Transverse colon (tissue), 4 donors: Measurements from ENCODE around the gene CDCA3. TPM values are rescaled to one million over a fixed set of nuclear protein-coding genes. Genes with fewer than 3 reads are reported as not detected.
"Not testable (repeated sequence)": the region's sequence is repeated elsewhere in the genome, so short reads cannot be mapped to it uniquely, and the experiment has no call there.

Experiments used
- DNase-seq: peaks from one replicate; pipeline ENCODE4 v3.0.0-alpha.2; 2019
- H3K27ac ChIP-seq, 4 donors: fragments of 200-600 bp; sonication (generic); 2 replicates each; pipeline ENCODE4 v1.5.1; 2016 to 2018; ENCODE audit warnings: inconsistent platforms in 4 of 4
- H3K27me3 ChIP-seq: fragments of 200-600 bp; sonication (generic); 2 replicates; pipeline ENCODE4 v1.5.1; 2017; ENCODE audit warnings: inconsistent platforms
- H3K36me3 ChIP-seq, 4 donors: fragments of 200-600 bp; sonication (generic); 2 replicates each; pipeline ENCODE4 v1.5.1; 2017 to 2019; ENCODE audit warnings: inconsistent platforms in 4 of 4
- H3K4me1 ChIP-seq, 4 donors: fragments of 200-600 bp; sonication (generic); 2 replicates each; pipeline ENCODE4 v1.5.1; 2017 to 2020; ENCODE audit warnings: inconsistent platforms in 4 of 4
- H3K4me3 ChIP-seq, 4 donors: fragments of 200-600 bp; sonication (generic); 1 replicate in 1 of 4; 2 replicates in 3 of 4; pipeline versions ENCODE4 v1.5.1 to v1.6.1; 2017 to 2019; ENCODE audit warnings: inconsistent platforms in 4 of 4
- H3K9me3 ChIP-seq, 2 donors: fragments of 200-600 bp; sonication (generic); 2 replicates each; pipeline ENCODE4 v1.5.1; 2017 to 2019; ENCODE audit warnings: inconsistent platforms in 2 of 2
- CTCF ChIP-seq, 5 experiments: fragments of 200-600 bp in 3 of 5; fragments of 450-650 bp in 2 of 5; sonication (generic) in 3 of 5; IDR thresholded peaks; 1 replicate in 2 of 5; 2 replicates in 3 of 5; pipeline ENCODE4 v1.5.1; 2016 to 2017; ENCODE audit warnings: antibody characterized with exemption in 5 of 5, inconsistent platforms in 3 of 5, mild to moderate bottlenecking in 2 of 5, moderate library complexity in 1 of 5
- EP300 ChIP-seq: sonication (generic); formaldehyde crosslinking; IDR thresholded peaks from one replicate; pipeline ENCODE4 v1.6.1; 2017; ENCODE audit warnings: antibody characterized with exemption, low read depth
- POLR2A ChIP-seq: fragments of 450-650 bp; IDR thresholded peaks from one replicate; pipeline ENCODE4 v1.6.1; 2016; ENCODE audit warnings: antibody characterized with exemption, mild to moderate bottlenecking, moderate library complexity
- POLR2AphosphoS5 ChIP-seq, 3 donors: sonication (generic); formaldehyde crosslinking; IDR thresholded peaks; one replicate each; pipeline ENCODE4 v1.6.1; 2016; ENCODE audit warnings: antibody characterized with exemption in 3 of 3
- WGBS, 2 donors: methylation state at CpG; one replicate each; pipeline ENCODE4 v1.1.5; 2018; ENCODE audit warnings: low coverage in 1 of 2; 5-methylcytosine and 5-hydroxymethylcytosine counted together
- in situ Hi-C, 4 donors: fragments of 200-750 bp; cut with MboI; loops; one replicate each; pipeline versions ENCODE4 v1.15.0 to v1.15.1; 2017; ENCODE audit warnings: low sequenced_read_pairs in 3 of 4, low pct_ligation_motif_present in 1 of 4, low pct_unique_long_range_greater_than_20kb in 1 of 4
- intact Hi-C: fragments of 100-400 bp; cut with DNase I; formaldehyde crosslinking; loops from one replicate; pipeline ENCODE4 v1.15.1; 2023; ENCODE audit warnings: low total_unique reads
- total RNA-seq, 4 donors: library from RNA; depleted of rRNA; stranded (reverse); fragments of >200 nt; gene quantifications; one replicate each; pipeline ENCODE4 v1.1.0, GENCODE V29; 2016

CDCA3 gene
- total RNA-seq, 4 donors from 2014 or later, result 3.0 to 8.8 (median 3.3) TPM; not detected in 1

DNA sequence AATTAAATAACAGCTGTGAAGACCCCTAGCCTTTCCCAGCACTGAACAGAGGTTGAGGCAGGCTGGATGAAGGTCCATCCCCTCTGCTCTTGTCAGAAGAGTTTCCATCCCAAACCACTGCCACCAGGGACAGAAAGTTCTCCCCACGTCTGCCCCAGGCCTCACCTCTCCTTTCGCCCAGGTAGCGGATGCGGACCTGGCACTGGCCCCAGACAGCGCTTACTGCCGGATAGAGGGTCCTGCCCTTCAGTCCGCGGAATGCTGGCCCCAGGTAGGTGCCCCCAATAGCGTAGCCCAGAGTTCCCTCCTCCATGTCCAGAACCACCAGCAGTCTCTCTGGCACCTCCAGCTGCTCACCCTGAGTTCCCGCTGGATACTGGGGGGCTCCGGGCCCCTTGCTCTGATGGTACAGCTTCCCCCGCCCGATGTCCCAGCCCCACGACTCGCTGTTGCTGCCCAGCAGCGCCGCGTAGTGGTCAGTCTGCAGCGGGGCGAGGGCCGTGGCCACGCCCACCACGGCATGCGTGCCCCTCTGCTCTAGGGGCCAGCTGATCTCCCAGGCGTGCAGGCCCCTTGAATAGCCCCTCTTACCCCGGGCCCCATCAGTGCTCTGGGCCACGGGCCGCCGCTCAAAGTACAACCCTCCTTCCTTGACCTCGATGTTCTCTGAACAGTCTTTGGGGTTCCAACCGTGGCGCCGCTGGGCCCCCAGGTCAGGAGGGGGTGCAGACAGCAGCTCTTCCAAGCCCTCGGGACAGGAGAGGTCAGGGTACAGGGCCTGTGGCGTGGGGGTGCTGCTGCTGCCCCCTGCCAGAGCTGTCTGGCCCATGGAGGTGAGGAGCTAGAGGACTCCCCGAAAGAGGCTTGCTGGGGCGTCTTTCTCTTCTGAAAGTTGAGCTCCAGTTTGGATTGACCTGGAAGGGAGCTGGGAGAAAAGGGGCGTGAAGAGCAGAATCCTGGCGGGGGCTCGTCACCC, 21.3 kb upstream of the CDCA3 start:
- 0 to 4% methylated on average over 7 to 32 of the region's 40 CpGs for WGBS, 2 donors
- intact Hi-C loops (loop anchor here (5.0 kb wide), 1 partner anchor 65 kb away; no protein-coding TSS in a partner anchor), in situ Hi-C loops (no loop called here)
- no peaks in the 10 kb centered on the region for H3K27me3 ChIP-seq
- H3K27ac ChIP-seq, result peak overlapping the region; percentile 89 to 99 (median 92)
- peaks cover 0 to 10% (median 5%) of the 10 kb centered on the region in 4 donors for H3K36me3 ChIP-seq
- peak overlapping the region; percentile 51 to 81 (median 68) for H3K4me3 ChIP-seq
- TF ChIP-seq POLR2AphosphoS5 (IDR thresholded peaks at IDR 0.05), result peak; percentile 14 to 82 (median 59)
- TF ChIP-seq EP300, result no peak
- TF ChIP-seq POLR2A, result no peak
- peak; percentile 93 to 98 (median 97) for TF ChIP-seq CTCF (IDR thresholded peaks at IDR 0.05)
- H3K9me3 ChIP-seq, result no peaks in the 10 kb centered on the region
- H3K4me1 ChIP-seq, result peaks cover 24 to 51% (median 43%) of the 10 kb centered on the region in 4 donors
- peak; percentile 91 for DNase-seq

- peaks cover 24 to 58% (median 50%) of the 10 kb centered on the region in 4 donors for H3K4me1 ChIP-seq
- H3K4me3 ChIP-seq, result peak overlapping the region in 3 of 4 donors; percentile 58 to 81 (median 77)
- TF ChIP-seq POLR2AphosphoS5 (IDR thresholded peaks at IDR 0.05) (peak; percentile 59 to 76 (median 65)), POLR2A (peak; percentile 40), EP300 (no peak), CTCF (IDR thresholded peaks at IDR 0.05) (no peak)
- peak overlapping the region; percentile 89 to 99 (median 92) for H3K27ac ChIP-seq
- WGBS, 2 donors, result 20 to 60% methylated on average over 1 to 12 of the region's 12 CpGs
- H3K9me3 ChIP-seq, result no peaks in the 10 kb centered on the region
- intact Hi-C loops (loop anchor here (5.0 kb wide), 1 partner anchor 66 kb away; no protein-coding TSS in a partner anchor), in situ Hi-C loops (no loop called here)
- H3K27me3 ChIP-seq, result no peaks in the 10 kb centered on the region
- DNase-seq, result peak; percentile 83
- H3K36me3 ChIP-seq, result peaks cover 0 to 10% (median 5%) of the 10 kb centered on the region in 4 donors
Observed at GRCh38 chr12:6871052-6871957, 20.2 kb upstream of the CDCA3 start.

DNA sequence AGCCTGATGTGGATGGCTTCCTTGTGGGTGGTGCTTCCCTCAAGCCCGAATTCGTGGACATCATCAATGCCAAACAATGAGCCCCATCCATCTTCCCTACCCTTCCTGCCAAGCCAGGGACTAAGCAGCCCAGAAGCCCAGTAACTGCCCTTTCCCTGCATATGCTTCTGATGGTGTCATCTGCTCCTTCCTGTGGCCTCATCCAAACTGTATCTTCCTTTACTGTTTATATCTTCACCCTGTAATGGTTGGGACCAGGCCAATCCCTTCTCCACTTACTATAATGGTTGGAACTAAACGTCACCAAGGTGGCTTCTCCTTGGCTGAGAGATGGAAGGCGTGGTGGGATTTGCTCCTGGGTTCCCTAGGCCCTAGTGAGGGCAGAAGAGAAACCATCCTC, 19.2 kb upstream of the CDCA3 start:
- H3K4me3 ChIP-seq, H3K27me3 ChIP-seq, in situ Hi-C loops, DNase-seq, H3K9me3 ChIP-seq: not testable (repeated sequence)
- WGBS, 2 donors, result 64% methylated on average over 4 of the region's 4 CpGs; no CpG with 5 or more reads in 1 of the 2 donors
- Histone ChIP-seq H3K27ac (peak overlapping the region in 3 of 4 donors; percentile 66 to 99 (median 98)), H3K4me1 (peaks cover 24 to 58% (median 50%) of the 10 kb centered on the region in 4 donors), H3K36me3 (peaks cover 0 to 10% (median 5%) of the 10 kb centered on the region in 4 donors)
- intact Hi-C loops, result loop anchor here (5.0 kb wide), 1 partner anchor 67 kb away; no protein-coding TSS in a partner anchor
